GM21619 (cell line): Measurements from ENCODE around the gene CCDC83.
"Not testable (repeated sequence)": the region's sequence is repeated elsewhere in the genome, so short reads cannot be mapped to it uniquely, and the experiment has no call there.

ENCODE experiments used
- ATAC-seq: cut with Tn5 transposase; IDR thresholded peaks from one replicate; pipeline ENCODE4 v1.9.1; 2021; ENCODE audit not compliant: unreplicated experiment

CCDC83 gene

DNA sequence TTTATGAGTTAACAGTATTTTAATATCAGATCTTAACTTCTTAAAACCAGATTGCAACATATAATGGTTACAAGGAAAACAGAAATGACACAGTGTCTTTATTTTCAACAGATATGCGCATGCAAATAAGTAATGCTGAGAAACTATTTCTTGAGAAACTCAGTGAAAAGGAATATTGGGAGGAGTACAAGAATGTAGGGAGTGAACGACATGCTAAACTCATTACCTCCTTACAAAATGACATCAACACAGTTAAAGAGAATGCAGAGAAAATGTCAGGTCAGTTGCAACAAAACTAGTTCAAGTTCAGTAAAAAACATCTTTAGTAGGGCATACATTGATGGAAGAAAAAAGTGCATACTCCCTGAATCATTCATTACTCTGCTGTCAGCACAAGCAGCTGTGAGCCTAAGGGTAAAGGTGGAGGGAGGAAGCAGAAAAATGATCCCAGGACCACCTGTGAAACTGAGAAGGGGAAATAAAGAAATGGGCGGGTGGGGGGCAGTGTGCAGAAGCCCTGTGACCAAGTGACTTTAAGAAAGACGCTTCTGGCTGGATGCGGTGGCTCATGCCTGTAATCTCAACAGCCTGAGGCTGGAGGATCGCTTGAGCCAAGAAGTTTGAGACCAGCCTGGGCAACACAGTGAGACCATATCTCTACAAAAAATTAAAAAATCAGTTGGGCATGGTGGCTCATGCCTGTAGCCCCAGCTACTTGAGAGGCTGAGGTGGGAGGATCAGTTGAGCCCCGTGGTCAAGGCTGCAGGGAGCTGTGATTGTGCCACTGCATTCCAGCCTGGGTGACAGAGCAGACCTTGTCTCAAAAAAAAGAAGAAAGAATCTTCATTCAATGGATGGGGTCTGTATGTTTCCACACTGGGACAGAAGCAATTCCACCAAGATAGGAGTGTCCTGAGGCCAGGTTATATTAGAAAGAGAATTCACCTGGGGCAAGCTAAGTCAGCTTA is 31.2 kb downstream of the CCDC83 start:
- no peak for ATAC-seq

DNA sequence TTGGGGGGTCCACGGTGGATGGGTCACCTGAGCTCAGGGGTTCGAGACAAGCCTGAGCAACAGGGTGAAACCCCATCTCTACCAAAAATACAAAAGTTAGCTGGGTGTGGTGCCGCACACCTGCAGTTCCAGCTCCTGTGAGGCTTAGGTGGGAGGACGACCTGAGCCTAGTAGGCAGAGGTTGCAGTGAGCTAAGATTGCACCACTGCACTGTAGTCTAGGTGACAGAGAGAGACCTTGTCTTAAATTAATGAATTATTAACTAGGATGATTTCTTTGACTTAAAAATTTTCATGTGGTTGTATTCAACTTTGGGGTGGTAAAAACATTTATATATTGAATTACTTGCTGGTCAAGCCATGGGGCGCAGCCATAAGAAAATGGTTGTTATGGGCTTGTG is 33.9 kb downstream of the CCDC83 start:
- ATAC-seq, result no peak

DNA sequence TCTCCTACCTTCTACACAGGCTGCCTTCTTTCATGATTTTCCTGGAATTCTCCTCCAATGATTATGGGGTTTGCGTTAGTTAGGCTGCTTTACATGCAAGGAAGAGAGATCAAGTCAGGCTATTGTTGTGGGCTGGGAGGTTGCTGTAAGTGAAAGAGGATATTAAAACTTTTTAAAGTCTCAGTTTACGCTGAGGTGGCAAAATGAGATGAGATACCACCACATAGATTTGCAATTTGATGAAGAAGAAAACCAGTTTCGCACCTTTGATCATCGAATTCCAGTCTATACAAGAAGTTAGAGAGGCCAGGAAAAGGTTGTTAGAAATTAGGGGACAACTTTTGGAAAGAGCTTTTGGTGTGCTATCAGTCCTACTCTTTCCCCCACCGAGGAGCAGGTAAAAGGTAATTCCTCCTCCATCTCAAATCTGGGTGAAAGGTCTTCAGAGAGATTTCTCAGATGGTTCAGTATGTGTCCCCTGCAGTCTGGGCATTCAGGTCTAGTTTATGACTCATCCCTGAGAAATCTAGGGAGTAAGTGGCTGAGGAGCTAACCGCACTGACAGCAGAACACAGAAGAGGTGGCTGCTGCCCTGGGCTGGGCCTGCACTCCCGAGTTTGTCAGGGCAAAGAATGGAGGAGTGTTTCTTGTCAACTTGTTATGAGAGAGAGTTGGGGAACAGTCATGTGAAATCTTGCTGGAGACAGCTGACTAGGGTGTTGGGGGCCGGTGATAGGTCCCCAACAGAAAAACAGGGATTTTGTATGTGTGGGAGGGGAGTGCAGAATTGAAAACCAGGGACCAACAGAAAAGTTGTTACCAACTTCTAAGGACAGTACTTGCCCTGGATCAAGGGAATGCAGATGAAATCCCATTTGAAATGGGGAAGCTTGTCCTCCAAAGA is 34.7 kb downstream of the CCDC83 start:
- no peak for ATAC-seq

DNA sequence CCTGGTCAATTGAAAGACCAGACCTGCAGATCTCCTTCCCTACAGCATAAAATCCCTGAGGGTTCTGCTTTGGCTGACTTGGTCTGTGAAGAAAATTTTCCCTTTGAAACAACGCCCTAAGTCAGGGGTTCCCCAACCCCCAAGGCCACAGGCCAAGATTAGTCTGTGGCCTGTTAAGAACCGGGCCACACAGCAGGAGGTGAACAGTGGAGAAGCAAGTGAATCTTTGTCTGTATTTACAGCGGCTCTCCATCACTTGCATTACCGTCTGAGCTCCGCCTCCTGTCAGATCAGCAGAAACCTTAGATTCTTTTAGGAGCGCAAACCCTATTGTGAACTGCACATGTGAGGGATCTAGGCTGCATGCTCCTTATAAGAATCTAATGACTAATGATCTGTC is 38.2 kb downstream of the CCDC83 start:
- ATAC-seq, result no peak

DNA sequence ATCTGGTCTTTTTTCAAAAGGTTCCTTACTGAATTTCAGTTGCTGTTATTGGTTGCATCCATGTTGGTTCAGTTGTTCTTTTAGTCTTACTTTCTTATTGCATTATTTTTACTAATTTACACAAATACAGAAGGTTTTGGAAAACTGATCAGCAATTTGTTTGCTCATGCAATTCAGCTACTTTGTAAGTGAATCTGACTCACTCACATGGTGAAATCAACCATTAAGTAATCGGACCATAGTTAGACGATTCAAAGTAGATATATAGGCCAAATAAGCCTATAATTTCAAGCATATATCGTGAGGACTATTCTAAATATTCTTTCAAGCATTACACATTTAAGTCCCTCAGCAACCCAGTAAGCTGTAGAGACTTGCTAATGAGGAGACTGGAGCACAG is 41.7 kb downstream of the CCDC83 start:
- ATAC-seq, result no peak

DNA sequence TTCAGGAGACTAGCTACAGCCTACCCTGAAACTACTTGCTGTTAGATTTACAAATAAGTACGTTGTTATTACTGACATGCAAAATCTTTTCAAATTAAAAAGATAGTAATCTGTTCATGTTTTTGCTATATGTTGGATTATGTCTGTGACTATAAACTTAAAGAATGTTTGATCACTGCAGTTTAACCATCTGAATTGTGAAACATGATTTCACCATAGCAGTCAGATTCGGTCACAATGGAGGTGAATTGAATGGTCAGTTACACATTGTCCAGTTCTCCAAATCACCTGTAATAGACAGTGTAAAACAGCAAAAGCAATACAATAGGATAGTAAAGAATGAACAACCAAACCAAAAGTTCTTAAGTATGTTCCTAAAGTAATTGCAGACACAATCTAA is 43.3 kb downstream of the CCDC83 start:
- ATAC-seq, result no peak

DNA sequence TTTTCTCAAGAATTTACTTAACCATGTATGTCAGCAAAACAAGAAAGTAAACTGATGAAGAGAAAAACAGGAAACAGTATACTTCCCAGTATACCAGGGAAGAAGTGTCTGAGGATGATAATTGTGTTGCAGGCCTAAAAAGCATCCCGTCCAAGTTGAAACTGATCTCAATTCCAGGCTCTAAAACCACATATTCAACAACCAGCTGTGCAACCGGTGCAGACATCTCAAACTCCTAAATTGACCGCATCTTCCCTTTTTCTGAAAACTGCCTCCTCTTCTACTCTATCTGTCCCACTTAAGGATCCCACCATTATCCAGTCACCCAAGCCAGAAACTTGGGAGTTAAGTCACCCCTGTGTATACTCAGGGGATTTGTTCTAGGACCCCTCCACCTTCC is 47.2 kb downstream of the CCDC83 start:
- no peak for ATAC-seq

DNA sequence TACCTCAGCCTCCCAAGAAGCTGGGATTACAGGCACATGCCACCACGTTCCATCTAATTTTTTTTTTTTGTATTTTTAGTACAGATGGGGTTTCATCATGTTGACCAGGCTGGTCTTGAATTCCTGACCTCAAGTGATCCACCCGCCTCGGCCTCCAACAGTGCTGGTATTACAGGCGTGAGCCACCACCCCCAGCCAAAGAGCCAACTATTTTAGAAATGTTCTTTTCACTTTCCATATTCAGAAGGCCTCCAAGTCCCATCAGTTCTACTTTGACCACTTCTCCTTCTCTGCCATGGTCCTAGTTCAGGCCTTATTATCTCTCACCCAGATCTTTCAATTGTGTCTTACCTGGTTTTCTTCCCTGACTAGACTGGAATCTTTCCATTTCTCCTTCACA is 48.2 kb downstream of the CCDC83 start:
- ATAC-seq, result no peak

DNA sequence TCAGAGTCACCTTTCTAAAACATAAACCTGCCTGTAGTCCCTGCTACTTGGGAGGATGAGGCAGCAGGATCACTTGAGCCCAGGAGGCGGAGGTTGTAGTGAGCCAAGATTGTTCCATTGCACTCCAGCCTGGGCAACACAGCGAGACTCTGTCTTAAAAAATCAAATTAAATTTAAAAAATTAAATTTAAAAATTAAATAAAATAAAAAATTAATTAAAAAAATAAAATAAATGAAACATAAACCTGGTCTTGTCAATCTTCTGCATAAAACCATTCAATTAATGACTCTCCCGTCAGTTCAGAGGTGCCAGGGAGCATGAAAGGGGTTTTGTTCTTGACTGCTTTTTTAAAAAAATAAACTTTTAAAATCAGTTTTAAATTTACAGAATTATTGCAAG is 48.6 kb downstream of the CCDC83 start:
- no peak for ATAC-seq

DNA sequence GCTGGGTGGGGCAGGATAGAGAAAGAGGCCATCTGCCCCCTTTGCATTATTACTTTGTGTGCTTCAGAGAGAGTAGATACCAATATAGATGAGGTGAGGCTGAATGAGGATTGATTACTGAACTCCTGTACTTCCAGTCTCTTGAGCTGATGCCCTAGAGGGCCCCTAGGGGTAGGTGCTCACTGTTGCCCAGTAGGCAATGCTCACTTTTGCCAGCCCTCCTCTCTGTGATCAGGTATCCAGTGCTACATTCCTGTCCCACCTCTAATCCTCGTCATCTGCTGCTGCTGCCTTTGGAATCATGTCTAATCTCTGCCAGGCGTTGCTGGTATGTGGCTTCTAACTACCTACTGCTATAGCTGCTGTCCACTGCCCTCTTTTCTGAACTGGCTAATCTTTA is 57.2 kb downstream of the CCDC83 start:
- no peak for ATAC-seq

DNA sequence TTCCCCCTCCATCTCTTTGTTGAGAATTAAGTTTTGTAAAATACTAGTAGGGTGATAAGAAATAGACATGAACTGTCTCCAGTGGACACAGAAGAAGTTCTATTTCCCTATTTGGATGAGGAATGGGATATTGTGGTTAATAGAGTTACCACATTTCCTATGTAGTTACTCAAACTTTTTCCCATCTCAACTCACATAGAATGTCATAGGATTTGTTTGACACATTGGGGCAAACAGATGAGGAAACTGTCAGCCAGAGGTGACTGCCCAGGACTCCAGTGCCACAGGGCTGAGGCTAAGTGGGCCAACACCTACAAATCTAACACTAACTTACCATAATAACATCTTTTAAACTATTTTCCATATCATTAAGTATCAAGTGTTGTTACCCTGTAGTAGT is 58.3 kb downstream of the CCDC83 start:
- ATAC-seq, result no peak

DNA sequence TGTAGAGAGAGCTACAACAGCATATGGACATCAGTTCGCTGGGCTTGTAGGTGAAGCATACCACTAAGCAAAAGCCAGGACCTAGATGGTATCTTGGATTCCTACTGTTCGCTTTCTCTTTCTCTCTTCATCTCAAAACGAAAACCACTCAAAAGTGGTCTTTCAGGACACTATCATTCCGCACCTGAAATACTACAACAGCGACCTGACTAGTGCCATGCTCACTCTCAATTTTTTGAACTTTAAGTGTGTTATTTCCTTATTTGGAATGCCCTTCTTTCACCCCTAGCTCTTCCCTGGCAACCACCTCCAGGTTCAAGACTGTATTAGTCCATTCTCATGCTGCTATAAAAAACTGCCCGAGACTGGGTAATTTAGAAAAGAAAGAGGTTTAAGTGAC is 59.2 kb downstream of the CCDC83 start:
- ATAC-seq, result no peak

DNA sequence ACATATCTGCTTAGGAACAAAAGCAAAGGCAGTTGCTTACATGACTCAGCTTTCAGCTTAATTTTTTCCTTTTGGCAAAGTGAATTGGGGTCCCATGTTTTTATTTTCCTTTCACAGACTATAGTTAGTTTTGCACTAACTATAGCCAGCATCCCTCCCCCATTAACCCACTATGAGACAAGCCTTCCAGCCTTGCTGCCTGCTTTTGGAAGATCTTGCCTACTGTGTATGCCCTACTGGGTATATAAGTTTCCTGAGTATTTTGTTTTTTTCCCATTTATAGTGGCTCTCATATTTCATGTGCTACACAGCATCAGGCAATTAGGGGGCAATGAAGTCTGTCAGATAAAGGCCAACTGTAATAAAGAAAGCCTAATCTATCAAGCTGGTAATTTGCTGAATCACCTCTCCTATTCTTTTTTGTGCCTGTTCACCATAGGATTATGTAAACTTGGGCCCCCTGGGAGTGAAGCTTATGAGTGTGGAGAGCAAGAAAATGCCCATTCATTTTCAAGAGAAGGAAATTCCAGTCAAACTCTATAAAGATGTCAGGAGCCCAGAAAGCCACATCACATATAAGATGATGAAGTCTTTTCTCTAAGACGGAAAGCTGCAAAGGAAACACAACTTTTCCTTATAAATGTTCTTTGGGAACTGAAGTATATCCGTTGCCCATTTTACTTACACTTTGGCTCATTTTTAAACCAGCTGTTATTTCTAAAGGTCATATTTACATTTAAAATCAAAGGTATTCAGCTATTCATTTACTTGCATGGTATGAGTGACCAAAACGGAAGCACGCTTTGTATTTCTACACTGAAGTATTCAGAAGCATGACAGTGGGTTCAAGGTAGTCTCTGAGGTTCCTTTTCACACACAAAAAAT is 64.0 kb downstream of the CCDC83 start:
- no peak for ATAC-seq

DNA sequence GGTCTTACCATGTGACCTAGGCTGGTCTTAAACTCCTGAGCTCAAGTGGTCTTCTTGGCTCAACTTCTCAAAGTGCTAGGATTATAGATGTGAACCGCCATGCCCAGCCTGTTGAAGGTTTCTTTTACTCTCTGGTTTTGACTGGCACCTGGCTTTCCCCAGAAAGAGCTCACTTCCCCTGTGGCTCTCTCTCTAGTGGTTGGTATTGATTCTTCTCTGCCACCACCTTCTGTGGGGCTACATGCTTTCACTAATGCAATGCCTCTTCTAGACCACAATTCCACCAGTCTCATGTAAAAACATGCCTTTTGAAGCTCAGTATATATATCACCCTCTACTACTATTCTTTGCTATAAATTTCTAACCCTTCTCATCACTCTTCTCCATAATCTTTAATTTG is 67.2 kb downstream of the CCDC83 start:
- peak; percentile 73 for ATAC-seq

DNA sequence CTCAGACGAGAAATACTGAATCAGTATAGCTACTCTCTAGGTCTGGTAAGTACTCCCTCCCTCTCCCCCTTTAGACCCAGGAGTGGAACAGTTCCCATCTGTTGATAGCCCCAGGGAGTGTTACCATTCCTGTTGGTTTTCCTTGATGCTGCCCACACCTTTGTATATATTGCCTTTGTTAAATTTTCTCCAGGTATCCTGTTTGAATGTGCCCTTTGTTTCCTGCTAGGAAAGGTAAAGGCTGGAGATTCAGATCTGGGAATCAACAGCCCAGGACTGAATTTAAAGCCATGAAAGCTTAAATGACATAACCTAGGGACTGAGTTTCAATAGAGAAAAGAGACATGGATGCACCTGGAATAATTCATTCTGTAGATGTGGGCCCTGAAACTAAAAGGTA is 68.3 kb downstream of the CCDC83 start:
- ATAC-seq, result no peak

DNA sequence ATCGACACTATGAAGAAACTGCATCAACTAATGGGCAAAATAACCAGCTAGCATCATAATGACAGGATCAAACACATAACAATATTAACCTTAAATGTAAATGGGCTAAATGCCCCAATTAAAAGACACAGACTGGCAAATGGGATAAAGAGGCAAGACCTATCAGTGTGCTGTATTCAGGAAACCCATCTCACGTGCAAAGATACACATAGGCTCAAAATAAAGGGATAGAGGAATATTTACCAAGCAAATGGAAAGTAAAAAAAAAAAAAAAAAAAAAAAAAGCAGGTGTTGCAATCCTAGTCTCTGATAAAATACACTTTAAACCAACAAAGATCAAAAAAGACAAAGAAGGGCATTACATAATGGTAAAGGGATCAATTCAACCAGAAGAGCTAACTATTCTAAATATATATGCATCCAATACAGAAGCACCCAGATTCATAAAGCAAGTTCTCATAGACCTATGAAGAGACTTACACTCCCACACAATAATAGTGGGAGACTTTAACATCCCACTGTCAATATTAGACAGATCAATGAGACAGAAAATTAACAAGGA is 71.6 kb downstream of the CCDC83 start:
- ATAC-seq, result not testable (repeated sequence)

DNA sequence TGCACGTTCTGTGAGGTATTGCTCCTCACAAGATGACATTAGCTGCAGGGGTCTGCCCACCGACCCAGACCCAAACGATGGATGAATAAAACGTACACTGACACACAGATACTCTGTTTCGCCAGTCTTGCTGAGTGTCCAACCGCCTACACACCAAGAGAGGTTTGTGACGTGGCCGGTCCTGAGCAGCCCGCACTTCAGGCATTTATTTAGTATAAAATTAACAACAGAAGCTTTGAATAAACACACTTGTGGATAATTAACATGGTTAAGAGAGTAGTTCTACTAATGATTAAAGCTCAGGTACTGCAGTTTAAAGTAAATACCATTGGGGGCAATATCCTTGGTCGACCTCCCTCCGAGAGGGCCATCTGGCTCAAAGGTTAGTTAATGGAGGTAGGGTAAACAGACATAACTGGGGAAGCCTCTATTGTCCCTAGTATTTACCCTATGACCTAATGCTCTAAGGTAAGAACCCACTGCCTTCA is 75.7 kb downstream of the CCDC83 start:
- no peak for ATAC-seq

DNA sequence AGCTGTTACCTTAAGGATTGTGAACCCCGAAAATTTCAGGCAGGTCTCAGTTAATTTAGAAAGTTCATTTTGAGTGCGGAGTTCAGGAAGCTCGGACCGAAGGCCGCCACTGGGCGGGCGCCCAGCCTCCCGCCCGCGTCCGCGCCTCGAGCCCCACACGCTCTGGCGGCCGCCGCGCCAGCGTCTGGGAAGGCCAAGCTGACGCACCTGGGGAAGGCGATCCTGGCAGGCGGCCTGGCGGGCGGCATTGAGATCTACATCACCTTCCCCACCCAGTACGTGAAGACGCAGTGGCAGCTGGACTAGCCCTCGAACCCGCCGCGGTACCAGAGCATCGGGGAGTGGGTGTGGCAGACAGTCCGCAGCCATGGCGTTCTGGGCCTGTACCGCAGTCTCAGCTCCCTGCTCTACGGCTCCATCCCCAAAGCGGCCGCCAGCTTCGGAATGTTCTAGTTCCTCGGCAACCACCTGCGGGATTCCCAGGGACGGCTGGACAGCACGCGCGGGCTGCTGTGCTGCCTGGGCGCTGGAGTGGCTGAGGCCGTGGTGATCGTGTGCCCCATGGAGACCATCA is 79.5 kb downstream of the CCDC83 start:
- no peak for ATAC-seq

DNA sequence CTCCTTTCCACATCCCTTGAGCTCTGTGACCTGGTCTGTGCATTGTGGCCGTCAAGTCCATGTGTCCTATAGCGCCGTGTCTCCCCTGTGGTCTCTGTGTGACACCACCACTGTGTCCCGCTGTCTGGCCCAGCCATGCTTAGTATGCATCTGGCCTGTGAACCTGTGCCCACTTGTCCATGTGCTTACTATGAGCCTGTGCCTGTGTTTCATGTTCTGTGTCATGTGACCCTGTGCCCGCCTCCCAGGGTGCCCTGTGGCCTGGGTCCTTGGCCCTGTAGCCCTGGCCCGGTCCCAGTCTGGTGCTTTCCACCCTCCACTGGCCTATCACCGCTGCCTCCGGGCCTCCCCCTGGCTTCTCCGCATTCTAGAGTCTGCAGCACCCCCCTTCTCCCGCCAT is 80.6 kb downstream of the CCDC83 start:
- ATAC-seq, result no peak

DNA sequence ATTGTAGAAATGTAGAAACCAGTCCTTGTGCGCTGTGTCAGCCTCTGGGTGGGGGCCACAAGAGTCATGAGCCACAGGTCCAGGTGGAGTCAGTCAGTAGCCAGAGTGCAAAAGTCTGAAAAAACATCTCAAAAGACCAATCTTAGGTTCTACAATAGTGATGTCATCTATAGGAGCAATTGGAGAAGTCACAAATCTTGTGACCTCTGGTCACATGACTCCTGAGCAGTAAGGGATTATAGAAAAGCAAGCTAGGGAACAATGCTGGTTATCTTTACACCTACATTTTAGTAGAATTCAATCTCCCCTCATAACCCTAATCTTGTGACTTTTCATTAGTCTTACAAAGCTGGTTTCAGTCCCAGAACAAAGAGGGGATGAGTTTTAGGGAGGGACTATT is 82.7 kb downstream of the CCDC83 start:
- ATAC-seq, result no peak
